ENCODE data around the gene PTX4.

- no peak for TF ChIP-seq CTCF (IDR thresholded peaks at IDR 0.05)
- TF ChIP-seq POLR2A (IDR thresholded peaks at IDR 0.05), result no peak
Measured at GRCh38 chr16:1537138-1537577, 48.4 kb upstream of the PTX4 start.

Measured in thyroid gland (tissue), 4 donors.